ENCODE data around the gene NT5M. TPM values are rescaled to one million over a fixed set of nuclear protein-coding genes. Genes with fewer than 3 reads are reported as not detected.

Gene NT5M
- total RNA-seq, 1 donor from 2014 or later = 3.5 TPM

DNA sequence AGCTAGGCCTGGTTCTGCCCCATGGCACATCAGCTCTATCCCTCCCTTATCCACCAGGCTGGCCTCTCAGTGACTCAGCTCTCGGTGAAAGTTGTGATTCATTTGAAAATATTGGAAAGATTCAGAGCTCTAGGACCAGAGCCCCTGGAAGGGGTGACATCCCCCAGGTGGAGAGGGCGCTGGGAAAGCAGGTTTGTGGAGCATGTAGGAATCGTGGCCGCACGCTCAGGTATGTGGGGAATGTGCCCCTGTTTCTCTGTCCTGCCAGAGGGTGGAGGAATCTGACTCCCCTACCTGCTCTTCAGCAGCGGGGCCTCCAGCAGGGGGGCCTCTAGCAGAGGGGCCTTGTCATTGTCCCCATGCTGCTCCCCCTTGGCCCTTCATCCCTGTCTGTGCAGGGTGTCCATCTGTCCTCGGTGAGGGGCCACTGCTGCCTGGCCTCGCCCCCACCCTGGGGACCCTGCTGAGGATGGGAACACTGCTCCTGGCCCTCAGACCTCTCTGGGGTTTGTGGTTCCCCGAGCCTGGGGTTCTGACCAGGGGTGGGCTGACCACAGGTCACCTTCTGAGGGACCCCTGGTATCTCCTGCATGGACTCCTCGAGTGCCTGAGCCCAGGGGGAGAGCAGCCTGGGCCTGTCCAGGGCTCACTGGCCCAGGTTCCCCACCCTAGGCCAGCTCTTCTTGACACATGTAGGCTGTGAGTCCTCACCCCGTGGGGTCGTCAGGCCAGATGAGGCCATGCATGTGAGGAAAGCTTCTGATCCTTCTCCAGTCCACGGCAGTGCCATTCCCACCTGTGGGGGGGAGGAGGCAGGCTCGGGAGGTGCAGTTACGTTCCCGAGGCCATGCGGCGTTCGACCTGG, 47.5 kb downstream of the NT5M start:
- DNase-seq (ENCODE audit: extremely low spot score, unreplicated experiment) = no peak
- Mint-ChIP-seq H3K27ac (ENCODE audit: unreplicated experiment) (no peak overlapping the region), H3K4me3 (ENCODE audit: unreplicated experiment) (no peak overlapping the region), H3K4me1 (ENCODE audit: unreplicated experiment) (peaks cover 12% of the 10 kb centered on the region), H3K36me3 (ENCODE audit: unreplicated experiment) (no peaks in the 10 kb centered on the region), H3K9me3 (ENCODE audit: unreplicated experiment) (no peaks in the 10 kb centered on the region), H3K27me3 (ENCODE audit: unreplicated experiment) (no peaks in the 10 kb centered on the region)
- TF ChIP-seq, protein P1, sequence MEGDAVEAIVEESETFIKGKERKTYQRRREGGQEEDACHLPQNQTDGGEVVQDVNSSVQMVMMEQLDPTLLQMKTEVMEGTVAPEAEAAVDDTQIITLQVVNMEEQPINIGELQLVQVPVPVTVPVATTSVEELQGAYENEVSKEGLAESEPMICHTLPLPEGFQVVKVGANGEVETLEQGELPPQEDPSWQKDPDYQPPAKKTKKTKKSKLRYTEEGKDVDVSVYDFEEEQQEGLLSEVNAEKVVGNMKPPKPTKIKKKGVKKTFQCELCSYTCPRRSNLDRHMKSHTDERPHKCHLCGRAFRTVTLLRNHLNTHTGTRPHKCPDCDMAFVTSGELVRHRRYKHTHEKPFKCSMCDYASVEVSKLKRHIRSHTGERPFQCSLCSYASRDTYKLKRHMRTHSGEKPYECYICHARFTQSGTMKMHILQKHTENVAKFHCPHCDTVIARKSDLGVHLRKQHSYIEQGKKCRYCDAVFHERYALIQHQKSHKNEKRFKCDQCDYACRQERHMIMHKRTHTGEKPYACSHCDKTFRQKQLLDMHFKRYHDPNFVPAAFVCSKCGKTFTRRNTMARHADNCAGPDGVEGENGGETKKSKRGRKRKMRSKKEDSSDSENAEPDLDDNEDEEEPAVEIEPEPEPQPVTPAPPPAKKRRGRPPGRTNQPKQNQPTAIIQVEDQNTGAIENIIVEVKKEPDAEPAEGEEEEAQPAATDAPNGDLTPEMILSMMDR (IDR thresholded peaks at IDR 0.05) = no peak

DNA sequence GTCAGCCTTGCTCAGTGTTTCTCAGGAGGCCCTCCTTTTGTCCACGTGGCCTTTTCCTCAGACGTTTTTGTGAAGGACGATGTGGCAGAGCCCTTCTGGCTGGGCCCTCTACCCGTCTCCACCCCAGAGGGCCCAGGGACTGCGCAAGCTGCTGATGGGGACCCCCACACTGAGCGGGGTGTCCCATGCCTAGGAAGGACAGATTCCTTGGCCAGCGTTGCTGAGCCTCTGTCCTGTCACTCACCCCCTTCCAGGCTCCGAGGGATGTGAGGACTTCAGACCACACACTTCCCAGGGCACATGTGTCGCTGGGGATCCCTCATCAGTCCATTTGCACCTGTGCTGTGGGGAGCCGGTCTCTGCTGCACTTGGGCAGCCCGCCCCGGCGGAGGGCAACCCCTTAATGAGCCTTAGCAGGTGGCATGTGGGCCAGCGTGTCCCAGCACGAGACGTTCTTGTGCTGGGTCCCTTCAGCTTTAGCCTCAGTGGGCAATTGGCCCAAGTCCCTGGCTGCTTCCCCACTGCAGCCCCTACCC, 48.3 kb downstream of the NT5M start:
- Mint-ChIP-seq H3K27me3 (ENCODE audit: unreplicated experiment) (no peaks in the 10 kb centered on the region), H3K27ac (ENCODE audit: unreplicated experiment) (no peak overlapping the region), H3K4me1 (ENCODE audit: unreplicated experiment) (peaks cover 12% of the 10 kb centered on the region), H3K4me3 (ENCODE audit: unreplicated experiment) (no peak overlapping the region), H3K36me3 (ENCODE audit: unreplicated experiment) (no peaks in the 10 kb centered on the region), H3K9me3 (ENCODE audit: unreplicated experiment) (no peaks in the 10 kb centered on the region)
- DNase-seq (ENCODE audit: extremely low spot score, unreplicated experiment) = no peak
- TF ChIP-seq, protein P1 (IDR thresholded peaks at IDR 0.05) = no peak

DNA sequence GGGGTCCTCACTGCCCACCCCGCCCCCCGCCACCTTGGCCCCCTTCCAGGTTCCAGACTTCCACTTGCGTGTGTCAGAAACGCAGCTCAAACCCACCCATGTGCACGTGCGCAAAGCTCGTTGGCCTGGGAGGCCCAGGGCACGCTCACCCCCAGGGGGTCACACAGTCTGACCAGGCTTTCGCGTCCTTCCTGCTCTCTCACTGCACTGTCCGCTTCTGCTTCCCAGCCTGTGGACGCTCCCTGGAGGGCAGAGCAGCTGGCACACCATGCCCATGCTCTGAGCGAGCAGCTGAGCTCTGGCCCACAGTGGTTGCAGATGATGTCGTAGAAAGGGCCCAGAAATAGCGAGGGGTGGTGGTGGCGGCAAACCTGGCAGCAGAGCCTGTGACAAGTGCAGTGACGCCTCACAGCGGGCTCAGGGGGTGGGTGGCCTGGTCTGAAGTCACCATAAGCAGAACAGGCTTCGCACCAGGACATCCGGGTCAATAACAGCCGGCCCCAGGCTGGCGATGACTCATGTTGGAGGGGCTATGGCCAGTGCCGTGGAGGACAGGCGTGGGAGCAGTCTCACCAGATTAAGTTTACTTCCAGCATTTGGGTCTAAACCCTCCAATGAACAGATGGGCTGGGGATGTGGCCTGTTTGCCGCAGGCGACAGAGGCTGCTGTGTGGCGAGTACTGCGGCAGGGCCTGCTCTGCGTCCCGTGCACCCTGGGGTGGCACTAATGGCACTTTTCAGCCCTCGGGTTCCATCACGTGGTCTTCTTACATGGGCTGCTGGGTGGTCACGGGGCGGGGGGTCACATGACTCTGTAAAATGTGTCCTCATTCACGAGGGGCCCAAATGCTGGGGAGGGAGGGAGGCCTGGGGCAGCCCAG, 49.0 kb downstream of the NT5M start:
- Mint-ChIP-seq H3K36me3 (ENCODE audit: unreplicated experiment) (no peaks in the 10 kb centered on the region), H3K4me3 (ENCODE audit: unreplicated experiment) (no peak overlapping the region), H3K9me3 (ENCODE audit: unreplicated experiment) (no peaks in the 10 kb centered on the region), H3K27me3 (ENCODE audit: unreplicated experiment) (no peaks in the 10 kb centered on the region), H3K4me1 (ENCODE audit: unreplicated experiment) (peaks cover 12% of the 10 kb centered on the region), H3K27ac (ENCODE audit: unreplicated experiment) (no peak overlapping the region)
- DNase-seq (ENCODE audit: extremely low spot score, unreplicated experiment) = no peak
- TF ChIP-seq, protein P1 (IDR thresholded peaks at IDR 0.05) = no peak

DNA sequence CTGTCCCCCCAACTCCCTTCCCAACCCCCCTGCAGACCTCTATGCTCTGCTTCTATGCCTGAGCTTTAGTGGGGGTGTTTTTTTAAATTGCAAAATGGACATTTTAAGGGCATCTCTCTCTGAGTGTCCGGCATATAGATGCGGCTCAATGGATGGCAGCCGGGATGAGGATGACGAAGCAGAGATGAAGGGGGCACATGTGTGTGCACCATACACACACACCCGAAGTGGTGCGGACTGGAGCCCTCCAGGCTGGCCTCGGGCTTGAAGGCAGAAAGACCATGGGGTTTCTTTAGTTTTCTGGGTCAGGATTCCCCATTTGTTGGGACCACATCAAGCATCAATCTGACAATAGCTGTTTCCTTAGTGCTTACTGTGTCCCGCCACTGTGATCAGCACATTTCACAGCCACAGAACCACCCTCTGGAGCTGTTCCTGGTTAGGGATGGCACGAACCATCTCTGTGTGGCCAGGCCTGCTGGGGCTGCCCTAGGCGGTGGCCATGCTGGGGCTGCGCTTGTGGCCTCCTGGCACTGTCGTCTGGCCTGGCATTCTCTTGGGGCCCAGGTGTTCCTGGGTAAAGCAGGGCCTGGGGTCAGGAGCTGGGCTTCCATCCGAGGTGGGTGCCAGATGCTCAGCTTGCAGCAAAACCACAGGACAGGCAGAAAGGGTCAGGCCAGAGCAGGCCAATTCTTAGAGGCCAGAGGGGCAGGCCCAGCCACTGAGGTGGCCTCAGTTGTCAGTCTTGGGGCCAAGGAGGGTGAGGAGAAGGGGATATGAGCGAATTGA, 49.9 kb downstream of the NT5M start:
- Mint-ChIP-seq H3K4me3 (ENCODE audit: unreplicated experiment) (no peak overlapping the region), H3K4me1 (ENCODE audit: unreplicated experiment) (peaks cover 12% of the 10 kb centered on the region), H3K27me3 (ENCODE audit: unreplicated experiment) (no peaks in the 10 kb centered on the region), H3K9me3 (ENCODE audit: unreplicated experiment) (no peaks in the 10 kb centered on the region), H3K27ac (ENCODE audit: unreplicated experiment) (no peak overlapping the region), H3K36me3 (ENCODE audit: unreplicated experiment) (no peaks in the 10 kb centered on the region)
- TF ChIP-seq, protein P1 (IDR thresholded peaks at IDR 0.05) = no peak
- DNase-seq (ENCODE audit: extremely low spot score, unreplicated experiment) = no peak
